Activated B cell treated with CpG ODN at 0.5 μM for 24 hours (primary cell): ENCODE measurements around the gene PIP4K2B. TPM values are rescaled to one million over a fixed set of nuclear protein-coding genes. Genes with fewer than 3 reads are reported as not detected.

Source experiments
- ATAC-seq: fragments of 200-7000 bp; cut with Tn5 transposase; one replicate; pipeline ENCODE4 v1.10.0; 2021; ENCODE audit warnings: low read depth, mild to moderate bottlenecking, moderate library complexity
- CTCF ChIA-PET: fragments of 350-600 bp; sonication (Branson Sonifier 250); formaldehyde crosslinking; loops from one replicate; lab custom pipeline; 2021; ENCODE audit warnings: antibody characterized with exemption; lab: Charles Lee
- POLR2A ChIA-PET: fragments of 350-600 bp; sonication (Branson Sonifier 250); formaldehyde crosslinking; loops from one replicate; lab custom pipeline; 2021; ENCODE audit warnings: antibody characterized with exemption; lab: Charles Lee
- DNase-seq: peaks from one replicate; pipeline ENCODE4 v3.0.0; 2022
- H3K27ac Mint-ChIP-seq: one replicate; pipeline ENCODE4 v1.8.0; 2020; ENCODE audit warnings: mixed read lengths
- H3K27me3 Mint-ChIP-seq: one replicate; pipeline ENCODE4 v1.8.0; 2021; ENCODE audit warnings: mixed read lengths
- H3K36me3 Mint-ChIP-seq: one replicate; pipeline ENCODE4 v1.8.0; 2021; ENCODE audit warnings: low read depth, mixed read lengths
- H3K4me1 Mint-ChIP-seq: one replicate; pipeline ENCODE4 v1.8.0; 2021; ENCODE audit warnings: mixed read lengths
- H3K4me3 Mint-ChIP-seq: one replicate; pipeline ENCODE4 v1.8.0; 2020; ENCODE audit warnings: mild to moderate bottlenecking, mixed read lengths
- H3K9me3 Mint-ChIP-seq: one replicate; pipeline ENCODE4 v1.8.0; 2020; ENCODE audit warnings: mixed read lengths
- CTCF ChIP-seq: fragments of 200-600 bp; IDR thresholded peaks from one replicate; pipeline ENCODE4 v1.8.0; 2022; ENCODE audit warnings: antibody characterized with exemption, mild to moderate bottlenecking
- intact Hi-C: fragments of 100-400 bp; cut with micrococcal nuclease; formaldehyde crosslinking; loops from one replicate; pipeline ENCODE4 v1.15.1; 2024
- total RNA-seq: library from RNA; stranded (reverse); gene quantifications from 2 replicates; pipeline ENCODE4 v1.2.3, GENCODE V29; 2022

The PIP4K2B gene
- total RNA-seq, 1 donor from 2014 or later, result 32.1 TPM

DNA sequence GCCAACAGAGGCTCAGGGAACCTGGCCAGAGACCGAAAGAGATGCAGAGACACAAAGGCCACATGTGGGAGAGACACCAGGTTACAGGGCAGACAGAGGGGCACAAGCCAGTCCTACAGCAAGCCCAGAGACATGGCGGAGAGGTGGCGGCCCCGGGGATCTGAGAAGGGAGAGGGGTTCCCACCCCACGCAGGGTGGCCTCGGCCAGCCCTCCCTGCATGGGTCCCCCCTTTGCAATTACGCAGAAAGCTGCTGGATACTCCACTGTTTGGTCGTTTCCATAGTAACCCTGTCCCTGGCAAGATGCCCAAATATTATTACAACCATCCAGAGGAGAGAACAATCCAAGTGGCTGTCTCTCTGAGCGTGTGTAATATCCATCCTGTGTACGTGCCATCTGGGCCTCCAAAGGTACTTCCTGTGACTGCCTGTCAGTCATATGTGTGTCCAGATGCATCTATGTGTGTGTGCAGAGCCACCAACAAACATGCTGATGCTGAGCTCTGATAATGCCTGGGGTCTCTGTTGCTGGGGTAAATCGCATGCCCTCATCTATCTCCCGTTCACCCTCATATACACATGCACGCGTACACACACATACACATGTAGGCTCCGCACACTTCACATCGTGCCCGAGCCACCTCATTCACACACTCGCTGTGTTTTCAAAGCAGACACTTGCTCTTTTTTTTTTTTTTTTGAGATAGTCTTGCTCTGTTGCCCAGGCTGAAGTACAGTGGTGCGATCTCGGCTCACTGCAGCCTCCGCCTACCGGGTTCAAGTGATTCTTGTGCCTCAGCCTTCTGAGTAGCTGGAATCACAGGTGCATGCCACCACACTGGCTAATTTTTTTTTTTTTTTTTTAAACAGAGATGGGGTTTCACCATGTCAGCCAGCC lies 56.7 kb downstream of the PIP4K2B start:
- TF ChIP-seq CTCF, result no peak
- no peak for ATAC-seq
- peaks cover 22% of the 10 kb centered on the region for H3K27me3 Mint-ChIP-seq
- intact Hi-C loops, result no loop called here
- ChIA-PET CTCF (no interaction called here), POLR2A (no interaction called here)
- no peaks in the 10 kb centered on the region for H3K9me3 Mint-ChIP-seq
- peaks cover 19% of the 10 kb centered on the region for H3K4me1 Mint-ChIP-seq
- no peak overlapping the region for H3K4me3 Mint-ChIP-seq
- H3K36me3 Mint-ChIP-seq, result no peaks in the 10 kb centered on the region
- DNase-seq, result no peak
- no peak overlapping the region for H3K27ac Mint-ChIP-seq

- Mint-ChIP-seq H3K9me3 (no peaks in the 10 kb centered on the region), H3K27me3 (peaks cover 22% of the 10 kb centered on the region), H3K4me3 (no peak overlapping the region), H3K27ac (no peak overlapping the region), H3K4me1 (peaks cover 18% of the 10 kb centered on the region), H3K36me3 (no peaks in the 10 kb centered on the region)
- TF ChIP-seq CTCF, result no peak
- intact Hi-C loops, result no loop called here
- DNase-seq, result no peak
- POLR2A ChIA-PET, result no interaction called here
- ATAC-seq, result no peak
- CTCF ChIA-PET, result no interaction called here
Observed at GRCh38 chr17:38741921-38742410, 57.4 kb downstream of the PIP4K2B start.

- no peak for TF ChIP-seq CTCF
- H3K4me3 Mint-ChIP-seq, result no peak overlapping the region
- no peaks in the 10 kb centered on the region for H3K36me3 Mint-ChIP-seq
- H3K9me3 Mint-ChIP-seq, result no peaks in the 10 kb centered on the region
- no peak overlapping the region for H3K27ac Mint-ChIP-seq
- POLR2A ChIA-PET, result no interaction called here
- H3K4me1 Mint-ChIP-seq, result peaks cover 13% of the 10 kb centered on the region
- intact Hi-C loops, result no loop called here
- no peak for DNase-seq
- peaks cover 18% of the 10 kb centered on the region for H3K27me3 Mint-ChIP-seq
- ATAC-seq, result no peak
- CTCF ChIA-PET, result no interaction called here
Observed at GRCh38 chr17:38741461-38741860, 57.9 kb downstream of the PIP4K2B start.

GRCh38 chr17:38740806-38741205 lies 58.5 kb downstream of the PIP4K2B start:
- CTCF ChIA-PET, result no interaction called here
- Mint-ChIP-seq H3K27me3 (peaks cover 12% of the 10 kb centered on the region), H3K4me1 (peaks cover 7% of the 10 kb centered on the region), H3K4me3 (no peak overlapping the region), H3K9me3 (no peaks in the 10 kb centered on the region), H3K27ac (no peak overlapping the region), H3K36me3 (no peaks in the 10 kb centered on the region)
- no peak for TF ChIP-seq CTCF
- ATAC-seq, result no peak
- POLR2A ChIA-PET, result no interaction called here
- intact Hi-C loops, result no loop called here
- DNase-seq, result no peak

DNA sequence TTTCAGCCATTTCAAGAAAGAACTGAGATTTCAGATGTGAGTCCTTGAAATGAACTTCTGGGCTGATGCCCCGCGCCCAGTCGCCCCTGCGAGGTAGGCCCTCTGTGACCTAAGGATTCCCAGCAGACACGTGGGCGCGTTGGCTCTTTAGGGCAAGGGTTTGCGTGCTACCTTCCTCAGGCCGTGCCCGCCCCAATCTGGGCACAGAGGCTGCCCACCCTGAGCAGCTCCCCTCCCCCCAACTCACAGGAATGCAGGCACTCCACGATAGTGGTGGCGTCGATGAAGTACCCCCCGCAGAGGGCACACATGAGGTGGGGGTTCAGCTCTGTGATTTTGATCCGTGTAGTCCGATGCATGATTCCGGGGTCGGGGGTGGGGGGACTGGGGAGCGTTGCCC lies 59.3 kb downstream of the PIP4K2B start:
- DNase-seq (no peak), ATAC-seq (no peak)
- ChIA-PET CTCF (no interaction called here), POLR2A (no interaction called here)
- no peak for TF ChIP-seq CTCF
- peaks cover 4% of the 10 kb centered on the region for H3K4me1 Mint-ChIP-seq
- H3K9me3 Mint-ChIP-seq, result no peaks in the 10 kb centered on the region
- intact Hi-C loops, result no loop called here
- H3K27me3 Mint-ChIP-seq, result peaks cover 12% of the 10 kb centered on the region
- H3K36me3 Mint-ChIP-seq, result no peaks in the 10 kb centered on the region
- no peak overlapping the region for H3K27ac Mint-ChIP-seq
- H3K4me3 Mint-ChIP-seq, result no peak overlapping the region
